NT2/D1 (cell line): ENCODE measurements around the gene IFT43.

Source experiments
- YY1 ChIP-seq: IDR thresholded peaks from 2 replicates; pipeline ENCODE4 v1.6.1; 2011; ENCODE audit not compliant: insufficient read length, insufficient read depth
- ZNF274 ChIP-seq: IDR thresholded peaks from 2 replicates; pipeline ENCODE4 v1.6.1; 2011; ENCODE audit warnings: mild to moderate bottlenecking, low read depth, low read length

- TF ChIP-seq YY1, result no peak
- TF ChIP-seq ZNF274, result no peak
These were observed 139.9 kb downstream of the IFT43 start for GRCh38 chr14:76125511-76125910.
